GM10266 (cell line): ENCODE measurements around the gene SPOCK1.
"Not testable (repeated sequence)": the region's sequence is repeated elsewhere in the genome, so short reads cannot be mapped to it uniquely, and the experiment has no call there.

Source experiments
- DNase-seq: peaks from one replicate; pipeline ENCODE4 v3.0.0; 2012; ENCODE audit errors: extremely low spot score
- TF ChIP-seq, protein P1 (sequence below): IDR thresholded peaks from 2 replicates; pipeline ENCODE4 v1.5.1; 2012; ENCODE audit warnings: mild to moderate bottlenecking, low read depth; ENCODE audit not compliant: control insufficient read depth, insufficient read depth; ENCODE audit errors: missing control alignments

The SPOCK1 gene

DNA sequence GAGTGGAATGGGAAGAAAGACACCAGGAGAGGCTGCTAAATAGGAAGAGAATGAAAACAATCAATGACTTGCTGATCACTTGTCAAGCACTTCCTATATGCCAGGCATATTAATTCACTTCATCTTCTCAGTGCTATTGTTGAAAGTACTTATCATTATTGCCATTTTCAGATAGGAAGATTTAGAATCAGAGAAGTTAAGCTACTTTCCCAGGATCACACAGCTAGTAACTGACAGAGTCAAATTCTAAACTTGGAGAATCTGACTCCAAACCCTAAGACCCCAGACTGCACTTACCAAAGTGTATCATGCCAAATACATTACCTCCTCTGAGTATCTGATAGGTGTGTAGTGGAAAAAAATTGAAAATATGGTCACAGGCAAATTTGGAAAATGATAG lies 236.3 kb downstream of the SPOCK1 start:
- TF ChIP-seq, protein P1, sequence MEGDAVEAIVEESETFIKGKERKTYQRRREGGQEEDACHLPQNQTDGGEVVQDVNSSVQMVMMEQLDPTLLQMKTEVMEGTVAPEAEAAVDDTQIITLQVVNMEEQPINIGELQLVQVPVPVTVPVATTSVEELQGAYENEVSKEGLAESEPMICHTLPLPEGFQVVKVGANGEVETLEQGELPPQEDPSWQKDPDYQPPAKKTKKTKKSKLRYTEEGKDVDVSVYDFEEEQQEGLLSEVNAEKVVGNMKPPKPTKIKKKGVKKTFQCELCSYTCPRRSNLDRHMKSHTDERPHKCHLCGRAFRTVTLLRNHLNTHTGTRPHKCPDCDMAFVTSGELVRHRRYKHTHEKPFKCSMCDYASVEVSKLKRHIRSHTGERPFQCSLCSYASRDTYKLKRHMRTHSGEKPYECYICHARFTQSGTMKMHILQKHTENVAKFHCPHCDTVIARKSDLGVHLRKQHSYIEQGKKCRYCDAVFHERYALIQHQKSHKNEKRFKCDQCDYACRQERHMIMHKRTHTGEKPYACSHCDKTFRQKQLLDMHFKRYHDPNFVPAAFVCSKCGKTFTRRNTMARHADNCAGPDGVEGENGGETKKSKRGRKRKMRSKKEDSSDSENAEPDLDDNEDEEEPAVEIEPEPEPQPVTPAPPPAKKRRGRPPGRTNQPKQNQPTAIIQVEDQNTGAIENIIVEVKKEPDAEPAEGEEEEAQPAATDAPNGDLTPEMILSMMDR: no peak
- DNase-seq: no peak

DNA sequence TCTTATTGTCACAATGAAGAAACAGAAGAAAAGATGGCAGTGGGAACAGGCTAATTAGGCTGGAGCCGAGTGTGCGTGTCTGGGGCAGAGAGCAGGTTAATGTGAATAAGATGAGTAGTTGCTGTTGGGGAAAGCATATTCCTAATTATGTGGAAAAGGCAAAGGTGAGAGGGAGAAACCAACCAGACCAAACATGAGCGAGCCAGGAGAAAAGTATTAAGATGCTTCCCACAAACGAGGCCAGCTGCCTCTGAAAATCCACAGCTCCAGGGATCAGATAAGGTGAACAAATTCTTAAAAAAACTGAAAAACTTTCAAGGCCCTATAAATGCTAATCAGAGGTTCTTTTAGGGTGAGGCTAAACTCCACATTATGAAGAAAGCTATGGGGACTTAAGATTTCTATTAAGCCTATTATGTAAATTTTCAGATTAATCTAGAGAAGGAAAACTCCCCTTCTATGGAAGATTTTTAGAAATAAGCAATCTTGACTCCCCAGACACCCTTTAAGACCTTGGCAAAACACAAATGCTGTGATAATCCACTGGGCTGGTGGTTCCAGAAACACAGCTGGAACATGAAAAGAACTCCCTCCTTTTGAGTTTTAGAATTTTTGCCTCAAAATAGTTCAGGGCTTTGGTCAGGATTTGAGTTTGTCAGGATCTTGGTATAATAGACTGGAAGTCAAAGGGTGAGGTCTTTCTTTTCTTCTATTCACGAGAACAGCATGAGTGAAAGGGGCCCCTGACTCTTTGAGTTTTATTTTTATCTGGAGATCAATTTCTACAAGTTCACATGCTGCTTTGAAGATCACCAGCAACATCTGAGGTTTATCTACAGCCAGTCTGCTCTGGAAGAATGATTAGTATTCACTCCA lies 238.1 kb downstream of the SPOCK1 start:
- TF ChIP-seq, protein P1: no peak

DNA sequence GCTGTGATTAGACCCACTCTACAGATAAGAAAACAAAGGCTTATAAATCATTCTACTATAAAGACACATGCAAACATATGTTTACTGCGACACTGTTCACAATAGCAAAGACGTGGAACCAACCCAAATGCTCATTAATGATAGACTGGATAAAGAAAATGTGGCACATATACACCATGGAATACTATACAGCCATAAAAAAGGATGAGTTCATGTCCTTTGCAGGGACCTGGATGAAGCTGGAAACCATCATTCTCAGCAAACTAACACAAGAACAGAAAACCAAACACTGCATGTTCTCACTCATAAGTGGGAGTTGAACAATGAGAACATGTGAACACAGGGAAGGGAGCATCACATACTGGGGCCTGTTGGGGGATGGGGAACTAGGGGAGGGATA lies 240.0 kb downstream of the SPOCK1 start:
- DNase-seq: not testable (repeated sequence)

More for the DNA sequence above, 238.1 kb downstream of the SPOCK1 start:
- no peak for DNase-seq

DNA sequence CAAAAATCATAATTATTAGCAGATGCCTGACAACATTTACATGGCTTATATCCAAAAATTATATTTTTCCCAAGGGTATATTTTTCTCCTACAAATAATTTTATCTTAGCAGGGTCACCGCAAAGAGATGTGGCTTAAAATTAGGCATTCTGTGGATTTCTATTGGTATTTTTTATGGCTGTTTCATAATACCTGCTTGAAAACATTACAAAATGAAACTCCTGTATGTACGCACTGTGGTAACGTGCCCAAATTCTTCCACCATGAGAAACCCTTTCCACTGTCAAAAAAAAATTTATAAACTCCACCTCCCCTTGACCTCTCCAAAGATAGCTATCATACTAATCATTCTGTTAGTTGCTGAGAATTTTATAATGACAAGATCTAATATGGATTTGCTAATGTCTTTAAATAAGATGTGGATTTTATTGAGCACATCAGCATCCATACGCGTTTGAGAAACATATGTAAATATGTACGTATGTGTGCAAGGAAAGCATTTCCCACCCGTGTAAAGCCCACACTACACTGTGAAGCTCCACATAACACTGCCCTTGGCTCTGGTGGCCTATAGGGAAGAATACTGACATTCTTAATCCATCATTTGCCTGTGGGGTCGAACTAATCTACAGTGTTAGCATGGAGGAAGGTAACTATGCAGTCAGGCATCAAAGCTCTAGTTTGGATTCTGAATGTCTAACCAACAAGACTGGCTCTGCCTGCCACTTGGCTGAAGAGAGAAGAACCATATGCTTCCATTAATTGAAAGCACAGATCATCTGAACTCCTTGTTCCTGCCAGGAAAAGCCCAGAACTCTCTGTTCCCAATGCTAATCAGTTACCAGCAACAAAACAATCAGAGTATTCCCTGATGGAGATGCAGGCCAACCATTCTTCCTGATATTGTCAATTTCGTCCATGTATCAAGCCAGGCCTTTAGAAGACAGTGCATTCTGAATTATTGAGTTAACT lies 244.7 kb downstream of the SPOCK1 start:
- no peak for DNase-seq
- TF ChIP-seq, protein P1: no peak

DNA sequence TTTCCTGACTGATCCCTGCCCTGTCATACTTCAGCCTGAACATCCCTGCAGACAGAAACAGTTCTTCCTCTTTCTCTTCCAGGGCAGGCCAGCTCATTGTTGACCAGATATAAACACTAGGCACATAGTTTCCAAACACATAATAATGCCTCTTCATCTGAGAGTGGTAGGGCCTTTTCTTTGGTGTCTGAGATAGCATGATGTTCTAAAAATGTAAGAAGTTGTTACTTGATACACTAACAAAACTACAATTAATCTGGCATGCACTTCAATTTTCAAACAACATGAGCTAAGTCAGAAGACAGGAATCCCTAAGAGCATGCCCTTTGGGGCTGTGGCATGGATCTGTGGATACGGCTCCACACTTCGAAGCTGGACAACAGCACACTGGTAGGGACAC lies 246.6 kb downstream of the SPOCK1 start:
- TF ChIP-seq, protein P1: no peak
- DNase-seq: no peak

DNA sequence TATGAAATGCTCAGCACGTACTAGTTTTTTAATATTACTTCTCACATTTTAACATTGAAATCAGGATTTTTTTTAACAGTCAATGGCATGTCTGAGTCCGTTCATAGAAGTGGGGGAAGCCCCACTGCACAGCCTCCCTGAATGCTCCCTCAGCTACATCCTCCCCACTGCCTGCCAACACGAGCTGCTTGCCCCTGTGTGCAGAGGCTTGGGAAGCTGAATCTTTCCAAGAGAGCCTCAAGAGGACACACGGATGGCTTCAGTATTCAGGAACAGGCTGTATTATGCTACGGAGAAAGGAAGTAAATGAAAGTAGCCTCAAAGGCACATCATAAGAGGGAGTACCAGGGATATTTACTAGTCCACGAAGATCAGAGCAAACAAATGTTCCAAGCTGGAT lies 248.7 kb downstream of the SPOCK1 start:
- no peak for DNase-seq
- TF ChIP-seq, protein P1: no peak

DNA sequence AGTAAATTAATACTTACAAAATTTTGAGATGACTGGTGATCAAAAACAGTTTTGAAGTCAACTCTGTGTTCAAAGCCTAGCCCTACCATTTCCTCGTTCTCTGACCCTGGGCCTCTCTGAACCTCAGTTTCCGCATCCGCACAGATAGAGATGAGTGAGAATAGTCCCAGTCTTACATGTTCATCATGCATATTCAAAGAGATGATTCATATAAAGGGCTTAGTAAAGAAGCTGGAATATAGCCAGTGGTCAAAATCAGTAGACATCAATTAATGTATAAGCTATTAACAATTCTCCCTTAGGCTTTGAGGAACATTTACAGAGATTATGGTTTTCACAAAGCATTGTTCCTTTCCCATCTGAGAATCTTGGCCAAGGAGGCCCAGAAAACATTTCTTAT lies 250.6 kb downstream of the SPOCK1 start:
- no peak for DNase-seq
- TF ChIP-seq, protein P1: no peak
